Measurements from ENCODE around the gene AMN. TPM values are rescaled to one million over a fixed set of nuclear protein-coding genes. Genes with fewer than 3 reads are reported as not detected.

The AMN gene
- total RNA-seq, 5 donors from 2014 or later (not counting 1 experiment from before 2014, with no cell fraction given): 5.2 to 15.0 (median 8.4) TPM

- WGBS (ENCODE audit: insufficient coverage): 40% methylated on average over 1 of the region's 4 CpGs
These were observed 20.8 kb upstream of the AMN start for GRCh38 chr14:102901633-102902032.

GRCh38 chr14:102902086-102902485 is 20.4 kb upstream of the AMN start:
- DNase-seq: no peak
- H3K27me3 ChIP-seq (replicated peaks in 1 of 2; ENCODE audit: control insufficient read depth in 2 of 2, extremely low read depth in 1 of 2, insufficient read depth in 2 of 2, low read length in 1 of 2): no peaks in the 10 kb centered on the region
- Mint-ChIP-seq H3K27ac (peak overlapping the region; percentile 68 to 89), H3K4me1 (peaks cover 15 to 36% (median 19%) of the 10 kb centered on the region in 3 donors), H3K9me3 (no peaks in the 10 kb centered on the region), H3K27me3 (no peaks in the 10 kb centered on the region), H3K36me3 (peaks cover 38% of the 10 kb centered on the region), H3K4me3 (no peak overlapping the region)
- H3K27ac ChIP-seq (ENCODE audit: low read length): no peak overlapping the region
- CTCF ChIA-PET: interaction anchor here in 1 of 2 donors (1.0 kb wide), 1 partner anchor 128 kb away, joined by 3 read pairs; no protein-coding TSS in a partner anchor
- 78% methylated on average over 3 of the region's 7 CpGs for WGBS (ENCODE audit: insufficient coverage)
- no peak for ATAC-seq (replicated peaks in 1 of 4)
- H3K4me1 ChIP-seq (ENCODE audit: control insufficient read depth in 1 of 2, extremely low read depth in 1 of 2, insufficient read depth in 2 of 2, low read length in 2 of 2): peaks cover 6 to 21% of the 10 kb centered on the region in 2 experiments
- H3K36me3 ChIP-seq (ENCODE audit: control insufficient read depth in 2 of 2, extremely low read depth in 1 of 2, insufficient read depth in 1 of 2, low read length in 1 of 2): peaks cover 24 to 66% of the 10 kb centered on the region in 2 donors
- POLR2A ChIA-PET: no interaction called here
- no peak overlapping the region for H3K4me3 ChIP-seq (ENCODE audit: control insufficient read depth in 1 of 2, extremely low read depth in 1 of 2, low read length in 1 of 2)
- H3K9me3 ChIP-seq: no peaks in the 10 kb centered on the region

More at GRCh38 chr14:102901633-102902032, 20.8 kb upstream of the AMN start:
- peaks cover 36% of the 10 kb centered on the region for H3K36me3 Mint-ChIP-seq
- H3K9me3 Mint-ChIP-seq: no peaks in the 10 kb centered on the region
- peak overlapping the region in 1 of 3 donors; percentile 67 for H3K4me3 Mint-ChIP-seq
- peak overlapping the region; percentile 47 for H3K27ac ChIP-seq (ENCODE audit: low read length)
- DNase-seq (peak in 2 of 35 experiments; percentile 9 to 37), ATAC-seq (replicated peaks in 1 of 4) (peak; percentile 14 to 30 (median 26))
- POLR2A ChIA-PET: no interaction called here
- CTCF ChIA-PET: interaction anchor here in 1 of 2 donors (1.0 kb wide), 1 partner anchor 127 kb away, joined by 3 read pairs; no protein-coding TSS in a partner anchor
- no peaks in the 10 kb centered on the region for H3K27me3 Mint-ChIP-seq
- no peaks in the 10 kb centered on the region for H3K9me3 ChIP-seq
- peaks cover 20 to 63% of the 10 kb centered on the region in 2 donors for H3K36me3 ChIP-seq (ENCODE audit: control insufficient read depth in 2 of 2, extremely low read depth in 1 of 2, insufficient read depth in 1 of 2, low read length in 1 of 2)
- H3K4me3 ChIP-seq (ENCODE audit: control insufficient read depth in 1 of 2, extremely low read depth in 1 of 2, low read length in 1 of 2): no peak overlapping the region
- H3K4me1 ChIP-seq (ENCODE audit: control insufficient read depth in 1 of 2, extremely low read depth in 1 of 2, insufficient read depth in 2 of 2, low read length in 2 of 2): peaks cover 6 to 21% of the 10 kb centered on the region in 2 experiments
- no peaks in the 10 kb centered on the region for H3K27me3 ChIP-seq (replicated peaks in 1 of 2; ENCODE audit: control insufficient read depth in 2 of 2, extremely low read depth in 1 of 2, insufficient read depth in 2 of 2, low read length in 1 of 2)
- peaks cover 15 to 36% (median 19%) of the 10 kb centered on the region in 3 donors for H3K4me1 Mint-ChIP-seq
- peak overlapping the region; percentile 68 to 89 for H3K27ac Mint-ChIP-seq

- DNase-seq (no peak), ATAC-seq (replicated peaks in 1 of 4) (no peak)
- peaks cover 15 to 36% (median 19%) of the 10 kb centered on the region in 3 donors for H3K4me1 Mint-ChIP-seq
- H3K36me3 Mint-ChIP-seq: peaks cover 38% of the 10 kb centered on the region
- no peaks in the 10 kb centered on the region for H3K9me3 ChIP-seq
- H3K4me3 Mint-ChIP-seq: no peak overlapping the region
- peak overlapping the region; percentile 28 to 71 for H3K27ac Mint-ChIP-seq
- WGBS (ENCODE audit: insufficient coverage): 96% methylated on average over 12 of the region's 12 CpGs
- H3K27me3 ChIP-seq (replicated peaks in 1 of 2; ENCODE audit: control insufficient read depth in 2 of 2, extremely low read depth in 1 of 2, insufficient read depth in 2 of 2, low read length in 1 of 2): no peaks in the 10 kb centered on the region
- ChIA-PET POLR2A (no interaction called here), CTCF (no interaction called here)
- no peaks in the 10 kb centered on the region for H3K27me3 Mint-ChIP-seq
- no peak overlapping the region for H3K27ac ChIP-seq (ENCODE audit: low read length)
- H3K36me3 ChIP-seq (ENCODE audit: control insufficient read depth in 2 of 2, extremely low read depth in 1 of 2, insufficient read depth in 1 of 2, low read length in 1 of 2): peaks cover 28 to 65% of the 10 kb centered on the region in 2 donors
- H3K9me3 Mint-ChIP-seq: no peaks in the 10 kb centered on the region
- H3K4me1 ChIP-seq (ENCODE audit: control insufficient read depth in 1 of 2, extremely low read depth in 1 of 2, insufficient read depth in 2 of 2, low read length in 2 of 2): peaks cover 6 to 21% of the 10 kb centered on the region in 2 experiments
- no peak overlapping the region for H3K4me3 ChIP-seq (ENCODE audit: control insufficient read depth in 1 of 2, extremely low read depth in 1 of 2, low read length in 1 of 2)
These were observed 19.8 kb upstream of the AMN start for GRCh38 chr14:102902523-102903247.

GRCh38 chr14:102903248-102903888 is 19.1 kb upstream of the AMN start:
- 92% methylated on average over 25 of the region's 29 CpGs for WGBS (ENCODE audit: insufficient coverage)
- H3K4me3 Mint-ChIP-seq: no peak overlapping the region
- peak overlapping the region in 1 of 2 donors; percentile 56 for H3K27ac Mint-ChIP-seq
- no peaks in the 10 kb centered on the region for H3K9me3 Mint-ChIP-seq
- no peaks in the 10 kb centered on the region for H3K9me3 ChIP-seq
- no peak overlapping the region for H3K4me3 ChIP-seq (ENCODE audit: control insufficient read depth in 1 of 2, extremely low read depth in 1 of 2, low read length in 1 of 2)
- POLR2A ChIA-PET: no interaction called here
- CTCF ChIA-PET: no interaction called here
- no peak overlapping the region for H3K27ac ChIP-seq (ENCODE audit: low read length)
- H3K27me3 Mint-ChIP-seq: no peaks in the 10 kb centered on the region
- H3K36me3 Mint-ChIP-seq: peaks cover 39% of the 10 kb centered on the region
- DNase-seq (no peak), ATAC-seq (replicated peaks in 1 of 4) (no peak)
- peaks cover 6 to 21% of the 10 kb centered on the region in 2 experiments for H3K4me1 ChIP-seq (ENCODE audit: control insufficient read depth in 1 of 2, extremely low read depth in 1 of 2, insufficient read depth in 2 of 2, low read length in 2 of 2)
- H3K36me3 ChIP-seq (ENCODE audit: control insufficient read depth in 2 of 2, extremely low read depth in 1 of 2, insufficient read depth in 1 of 2, low read length in 1 of 2): peaks cover 28 to 63% of the 10 kb centered on the region in 2 donors
- H3K27me3 ChIP-seq (replicated peaks in 1 of 2; ENCODE audit: control insufficient read depth in 2 of 2, extremely low read depth in 1 of 2, insufficient read depth in 2 of 2, low read length in 1 of 2): no peaks in the 10 kb centered on the region
- peaks cover 14 to 34% (median 19%) of the 10 kb centered on the region in 3 donors for H3K4me1 Mint-ChIP-seq

- WGBS (ENCODE audit: insufficient coverage): 96% methylated on average over 4 of the region's 7 CpGs
- Mint-ChIP-seq H3K4me3 (no peak overlapping the region), H3K4me1 (peaks cover 10 to 30% (median 19%) of the 10 kb centered on the region in 3 donors), H3K27me3 (no peaks in the 10 kb centered on the region), H3K27ac (no peak overlapping the region), H3K9me3 (no peaks in the 10 kb centered on the region), H3K36me3 (peaks cover 34% of the 10 kb centered on the region)
- DNase-seq: no peak
- no peaks in the 10 kb centered on the region for H3K9me3 ChIP-seq
- H3K4me1 ChIP-seq (ENCODE audit: control insufficient read depth in 1 of 2, extremely low read depth in 1 of 2, insufficient read depth in 2 of 2, low read length in 2 of 2): peaks cover 6 to 21% of the 10 kb centered on the region in 2 experiments
- ChIA-PET CTCF (no interaction called here), POLR2A (no interaction called here)
- H3K27ac ChIP-seq (ENCODE audit: low read length): no peak overlapping the region
- peaks cover 25 to 57% of the 10 kb centered on the region in 2 donors for H3K36me3 ChIP-seq (ENCODE audit: control insufficient read depth in 2 of 2, extremely low read depth in 1 of 2, insufficient read depth in 1 of 2, low read length in 1 of 2)
- no peaks in the 10 kb centered on the region for H3K27me3 ChIP-seq (replicated peaks in 1 of 2; ENCODE audit: control insufficient read depth in 2 of 2, extremely low read depth in 1 of 2, insufficient read depth in 2 of 2, low read length in 1 of 2)
- no peak overlapping the region for H3K4me3 ChIP-seq (ENCODE audit: control insufficient read depth in 1 of 2, extremely low read depth in 1 of 2, low read length in 1 of 2)
- ATAC-seq (replicated peaks in 1 of 4): no peak
These were observed 18.5 kb upstream of the AMN start for GRCh38 chr14:102903889-102904512.

Data from T-cell (primary cell).